NK-92 (cell line): ENCODE results near the gene CTNNA3.

Experiments used
- DNase-seq: peaks from one replicate; lab custom pipeline; 2025; ENCODE audit not compliant: unreplicated experiment; lab: John Stamatoyannopoulos, UW

CTNNA3 gene

DNA sequence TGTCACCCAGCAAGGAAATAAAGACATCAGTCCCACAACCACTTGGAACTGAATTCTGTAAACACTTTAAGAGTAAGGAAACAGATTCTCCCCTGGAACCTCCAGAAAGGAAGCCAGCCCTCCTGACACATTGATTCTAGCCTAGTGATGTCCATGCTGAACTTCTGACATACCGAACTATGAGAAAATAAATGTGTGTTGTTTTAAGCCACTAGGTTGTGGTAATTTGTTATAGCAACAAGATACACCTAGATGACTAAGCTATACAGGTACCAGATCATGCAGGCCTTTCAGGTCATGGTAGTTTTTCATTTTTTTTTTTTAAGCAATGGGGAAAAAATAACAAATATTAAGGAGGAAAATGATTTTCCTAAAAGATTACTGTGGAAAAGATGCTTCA is 807.8 kb downstream of the CTNNA3 start:
- no peak for DNase-seq

DNA sequence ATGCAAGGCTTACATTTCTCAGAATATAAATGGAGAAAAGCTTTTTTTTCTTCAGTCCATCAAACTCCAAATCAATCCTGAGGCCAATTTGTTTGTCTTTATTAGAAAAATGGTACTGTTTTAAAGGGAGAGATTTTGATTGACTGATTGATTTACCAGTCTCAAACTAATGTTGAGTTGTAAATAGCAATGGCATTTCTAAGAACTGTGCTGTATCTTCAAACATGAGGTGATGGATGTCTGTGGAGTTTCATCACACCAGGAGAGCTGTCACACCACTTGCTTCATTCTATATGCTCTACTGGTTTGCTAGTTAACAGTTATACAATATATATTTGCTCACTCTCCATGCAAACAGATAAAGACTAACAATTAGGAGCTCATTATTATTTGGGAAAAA is 809.1 kb downstream of the CTNNA3 start:
- no peak for DNase-seq

DNA sequence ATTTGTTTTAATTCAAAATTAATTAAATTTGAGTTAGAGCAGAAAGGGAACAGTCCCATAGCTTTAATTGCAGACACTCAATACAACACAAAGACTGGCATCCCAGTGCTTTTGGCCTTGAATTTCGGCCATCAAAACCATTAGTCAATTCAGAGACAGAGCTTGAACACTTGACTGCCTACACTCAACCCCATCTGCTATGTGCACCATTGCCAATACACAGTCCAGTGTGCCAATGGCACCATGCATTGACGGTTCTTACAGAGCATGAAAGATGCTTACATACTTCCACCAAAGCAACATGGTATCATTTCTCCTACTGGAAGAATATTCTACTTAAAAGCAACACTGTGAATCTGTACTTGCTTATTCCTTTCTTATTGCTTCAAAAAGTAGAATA is 813.7 kb downstream of the CTNNA3 start:
- no peak for DNase-seq

DNA sequence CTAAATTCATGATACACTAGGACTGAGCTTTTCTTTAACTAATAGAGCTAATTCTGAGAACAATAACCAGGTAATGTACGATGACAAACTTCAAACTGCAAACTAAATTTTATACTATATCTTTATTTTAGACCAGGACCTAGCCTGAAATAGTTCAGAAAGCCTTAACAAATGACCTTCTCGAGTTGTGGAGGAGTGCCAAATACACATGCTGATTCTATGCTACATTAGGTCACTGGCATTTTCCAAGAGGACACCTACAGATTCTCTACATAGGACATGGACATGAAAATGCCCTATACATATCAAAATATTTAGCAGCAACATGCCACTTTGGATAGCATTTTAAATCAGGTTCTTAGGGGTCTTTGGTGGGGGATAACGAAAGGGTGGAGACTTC is 814.2 kb downstream of the CTNNA3 start:
- no peak for DNase-seq

DNA sequence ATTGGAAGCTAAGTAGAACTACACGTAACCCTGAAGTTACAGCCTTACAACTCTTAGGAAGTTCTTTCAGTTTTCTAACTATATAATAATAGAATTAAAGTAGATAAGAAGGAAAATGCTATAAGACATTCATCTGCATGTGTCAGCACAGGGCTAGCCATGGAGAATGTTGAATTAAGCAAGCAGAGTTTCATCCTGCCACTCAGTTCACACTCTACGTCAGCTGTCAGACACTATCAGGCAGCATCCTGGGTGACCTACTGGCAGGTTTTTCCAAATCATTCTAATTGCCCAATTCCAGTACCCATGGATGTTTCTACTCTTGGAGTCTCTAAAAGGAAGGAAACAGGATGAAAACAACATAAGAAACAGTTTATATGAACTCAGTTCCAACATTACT is 815.2 kb downstream of the CTNNA3 start:
- DNase-seq: no peak

DNA sequence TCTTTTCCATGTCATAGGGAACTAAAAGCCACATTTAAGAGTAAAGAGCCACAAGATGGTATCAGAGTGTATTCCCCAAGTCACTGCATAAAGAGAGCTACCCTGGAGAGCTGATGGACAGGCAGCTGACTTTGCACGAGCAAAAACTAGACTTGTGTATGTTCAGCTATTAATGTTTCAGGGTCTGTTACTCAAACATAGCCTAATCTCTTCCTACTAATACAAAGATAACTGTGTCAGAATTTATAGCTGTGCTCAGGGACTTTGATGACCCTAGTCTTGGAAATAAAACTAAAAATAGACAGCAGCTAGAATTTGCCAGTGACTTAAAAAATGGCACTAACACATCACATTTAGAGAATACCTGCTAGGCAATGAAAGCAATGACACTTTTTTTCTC is 815.7 kb downstream of the CTNNA3 start:
- no peak for DNase-seq

DNA sequence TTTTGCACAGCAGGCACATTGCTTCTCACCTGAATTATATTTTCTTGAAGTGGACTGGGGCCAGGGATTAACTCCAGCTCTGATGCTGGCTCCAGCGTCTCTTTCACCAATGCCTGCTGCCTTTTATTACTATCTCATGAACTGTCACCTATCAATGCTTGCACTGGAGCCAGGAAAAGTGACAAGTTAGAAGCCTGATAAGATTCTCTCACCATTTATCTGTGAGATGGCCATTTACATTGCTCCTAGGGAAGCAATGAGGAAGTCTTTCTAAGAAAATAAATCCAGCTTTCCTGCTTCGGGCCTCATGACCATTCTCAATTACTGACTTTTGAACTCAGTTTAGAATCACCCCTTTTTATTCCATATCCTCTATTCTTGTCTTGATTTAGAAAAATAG is 818.6 kb downstream of the CTNNA3 start:
- DNase-seq: no peak

DNA sequence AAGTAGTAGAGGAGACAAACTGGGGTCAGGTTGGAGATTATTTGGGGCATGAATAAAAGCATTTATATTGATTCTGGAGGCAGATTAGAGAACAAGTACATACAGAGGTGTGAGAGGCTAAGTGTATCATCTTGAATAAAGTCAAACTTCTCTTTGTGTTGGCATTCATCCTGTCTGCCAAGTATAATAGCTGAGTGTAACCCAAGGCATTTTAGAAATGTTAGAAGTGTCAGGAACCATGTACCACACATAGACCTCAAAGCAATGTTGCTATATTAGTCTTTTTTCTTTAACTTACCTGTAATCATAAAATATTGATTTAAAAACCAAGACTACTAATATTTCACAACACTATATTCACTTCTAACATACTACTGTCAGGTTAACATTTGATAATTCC is 826.4 kb downstream of the CTNNA3 start:
- no peak for DNase-seq

DNA sequence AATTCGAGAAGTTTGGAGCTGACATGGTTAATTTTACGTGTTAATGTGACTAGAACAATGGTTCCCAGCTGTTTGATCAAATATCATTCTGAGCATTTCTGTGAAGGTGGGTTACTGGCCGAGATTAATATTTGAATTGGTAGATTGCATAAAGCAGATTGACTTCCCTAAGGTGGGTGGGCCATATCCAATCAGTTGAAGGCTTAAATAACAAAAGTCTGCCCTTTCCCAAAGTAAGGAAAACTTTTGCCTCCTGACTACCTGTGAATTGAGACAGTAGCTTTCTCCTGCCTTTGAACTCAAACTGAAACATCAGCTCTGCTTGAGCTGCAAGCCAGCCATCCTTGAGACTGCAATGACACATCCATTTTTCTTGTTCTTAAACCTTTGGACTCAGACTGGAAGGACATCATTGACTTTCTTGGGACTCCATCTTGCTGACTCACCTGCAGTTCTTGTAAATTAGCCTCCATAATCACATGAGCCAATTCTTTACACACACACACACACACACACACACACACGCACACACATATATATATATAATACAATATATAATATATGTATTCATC is 833.2 kb downstream of the CTNNA3 start:
- no peak for DNase-seq

DNA sequence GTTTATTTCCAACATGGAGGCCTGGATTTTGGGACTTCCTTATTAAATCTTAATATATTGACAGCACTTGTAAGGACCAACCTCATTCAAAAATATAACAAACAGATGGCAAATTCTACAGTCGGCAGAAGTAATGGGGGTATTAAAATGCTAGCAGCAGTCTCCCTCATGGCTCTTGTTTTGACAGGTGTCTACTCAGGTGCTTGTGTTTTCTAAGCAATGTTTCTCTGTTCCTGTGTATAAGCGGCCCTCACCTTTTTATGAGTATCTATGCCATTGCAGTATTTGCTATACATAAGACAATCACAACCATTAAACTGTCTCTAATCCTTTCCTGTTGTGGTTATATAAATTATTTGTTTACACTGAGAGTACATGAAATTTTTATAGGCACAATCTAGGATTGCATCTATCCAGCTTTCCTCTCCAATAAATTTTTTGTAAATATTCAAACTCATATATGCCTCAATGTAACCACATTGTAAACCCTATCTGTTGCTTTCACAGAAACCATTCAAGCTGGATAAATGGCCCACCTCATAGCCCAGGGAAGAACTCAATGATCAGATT is 835.5 kb downstream of the CTNNA3 start:
- DNase-seq: no peak

DNA sequence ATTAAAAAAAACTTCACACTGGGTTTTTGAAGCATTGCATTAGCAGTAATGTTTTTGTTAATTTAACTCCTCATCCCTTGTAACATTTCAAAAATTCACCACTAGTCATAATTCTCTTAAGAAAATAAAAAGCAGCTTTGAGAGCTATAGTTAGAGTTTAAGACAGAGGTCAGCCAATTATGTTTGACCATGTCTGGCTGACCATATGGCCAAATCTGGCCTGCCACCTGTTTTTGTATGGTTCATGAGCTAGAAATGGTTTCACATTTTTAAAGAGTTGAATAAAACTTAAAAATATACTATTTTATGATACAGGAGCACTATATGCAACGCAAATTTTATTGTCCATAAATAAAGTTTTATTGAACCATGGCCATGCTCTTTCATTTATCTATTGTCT is 843.2 kb downstream of the CTNNA3 start:
- no peak for DNase-seq

DNA sequence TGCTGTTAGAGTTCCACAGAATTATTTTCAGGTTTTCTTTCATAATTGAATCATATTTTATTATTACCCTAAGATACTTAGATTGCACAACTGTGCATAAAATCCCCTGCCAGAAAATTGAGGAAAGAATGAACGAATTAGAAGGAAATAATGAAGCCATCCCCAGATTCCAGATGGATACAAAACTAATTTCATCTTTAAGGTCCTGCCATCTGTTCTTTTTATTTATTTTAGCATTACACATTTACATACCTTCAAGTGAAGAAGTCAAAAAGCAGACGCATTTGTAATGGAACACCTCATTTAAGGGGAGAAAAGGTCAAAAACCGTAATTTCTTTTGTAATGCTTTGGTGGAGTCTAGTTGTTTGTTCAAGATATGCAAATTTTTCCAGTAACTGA is 847.1 kb downstream of the CTNNA3 start:
- no peak for DNase-seq

DNA sequence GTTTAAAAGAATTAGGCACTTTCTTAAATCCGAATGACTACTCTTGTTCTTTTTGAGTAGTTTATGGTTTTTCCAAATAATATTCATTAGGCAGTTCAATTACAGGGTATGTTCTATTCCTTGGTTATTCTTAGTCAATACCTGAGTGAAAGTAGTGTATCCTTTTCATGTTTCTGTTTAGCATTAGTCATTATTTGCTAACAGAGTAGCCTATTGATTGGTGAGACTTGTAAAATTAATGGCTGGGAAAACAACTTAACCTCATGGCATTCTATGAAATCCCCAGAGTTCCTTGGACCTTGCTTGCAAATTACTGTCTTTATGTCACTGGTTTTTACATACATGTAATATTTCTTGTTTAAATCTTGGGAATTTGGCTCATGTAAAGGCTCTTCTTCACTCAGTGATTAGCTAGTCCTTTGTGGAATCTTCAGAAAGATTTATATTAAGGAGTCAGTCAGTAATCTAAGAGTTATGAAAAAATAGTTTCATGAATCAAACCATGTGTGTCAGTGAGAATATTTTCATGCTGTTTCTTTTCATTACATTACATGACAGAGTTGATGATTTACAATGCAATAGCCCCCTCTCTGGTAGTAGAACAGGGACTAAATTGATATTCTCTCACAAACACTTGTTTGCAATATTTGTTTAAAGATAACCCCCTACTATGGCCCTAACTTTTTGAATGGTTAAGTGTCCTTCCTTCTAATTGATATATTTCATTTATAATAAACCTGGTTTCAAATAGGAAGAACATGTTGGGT is 851.6 kb downstream of the CTNNA3 start:
- DNase-seq: no peak

DNA sequence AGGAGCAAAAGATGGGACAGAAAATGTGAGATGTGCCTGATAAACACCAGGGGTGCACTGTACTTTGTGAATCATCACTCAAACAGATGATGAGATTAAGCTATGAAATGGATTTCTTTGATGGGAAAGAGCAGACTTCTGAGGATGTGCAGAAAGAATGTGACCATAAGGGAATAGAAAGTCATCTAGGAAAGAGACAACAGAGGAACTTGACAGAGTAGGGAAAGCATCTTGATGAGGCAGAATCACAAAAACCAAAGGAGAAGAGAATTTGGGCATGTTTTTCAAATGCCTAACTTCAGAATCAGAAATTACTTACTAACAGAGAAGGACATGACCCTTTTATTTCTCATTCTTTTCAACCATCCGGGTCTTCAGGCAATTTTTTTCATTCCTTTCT is 852.6 kb downstream of the CTNNA3 start:
- no peak for DNase-seq

DNA sequence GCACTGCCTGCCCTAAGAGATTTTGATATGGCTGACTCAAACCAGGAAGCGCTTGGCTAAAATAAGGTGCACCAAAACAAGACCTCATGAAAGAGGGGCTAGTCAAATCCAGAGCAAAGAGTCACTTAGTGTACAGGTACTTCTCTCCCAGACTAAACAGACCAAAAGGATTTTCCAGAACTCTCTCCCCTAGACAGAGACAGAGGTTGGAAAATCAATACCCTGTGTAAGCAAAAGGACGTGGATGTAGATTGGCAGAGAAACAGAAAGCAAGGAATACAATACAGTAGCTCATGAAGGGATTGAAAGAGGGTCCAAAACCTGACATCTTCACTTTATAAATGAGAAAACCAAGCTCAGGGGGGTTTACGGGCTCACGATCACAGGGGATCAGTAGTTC is 853.1 kb downstream of the CTNNA3 start:
- no peak for DNase-seq

DNA sequence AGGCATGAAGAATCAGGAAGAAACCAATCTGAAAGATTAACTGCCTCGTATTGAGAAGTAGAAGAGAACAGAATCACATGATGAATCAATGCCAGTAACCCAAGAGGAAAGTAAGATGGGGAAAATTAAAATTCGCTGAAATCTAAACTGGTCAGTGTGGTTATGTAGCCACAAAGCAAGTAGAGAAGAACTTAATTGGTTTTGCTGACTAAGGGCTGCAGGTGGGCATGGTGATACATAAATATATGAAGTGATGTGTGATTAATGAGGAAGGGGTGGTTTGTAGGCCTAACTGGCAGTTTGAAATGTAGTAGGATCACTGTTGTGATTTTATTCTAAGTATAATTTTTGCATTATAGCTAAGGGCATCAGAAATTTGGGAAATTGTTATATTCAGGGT is 853.6 kb downstream of the CTNNA3 start:
- no peak for DNase-seq

DNA sequence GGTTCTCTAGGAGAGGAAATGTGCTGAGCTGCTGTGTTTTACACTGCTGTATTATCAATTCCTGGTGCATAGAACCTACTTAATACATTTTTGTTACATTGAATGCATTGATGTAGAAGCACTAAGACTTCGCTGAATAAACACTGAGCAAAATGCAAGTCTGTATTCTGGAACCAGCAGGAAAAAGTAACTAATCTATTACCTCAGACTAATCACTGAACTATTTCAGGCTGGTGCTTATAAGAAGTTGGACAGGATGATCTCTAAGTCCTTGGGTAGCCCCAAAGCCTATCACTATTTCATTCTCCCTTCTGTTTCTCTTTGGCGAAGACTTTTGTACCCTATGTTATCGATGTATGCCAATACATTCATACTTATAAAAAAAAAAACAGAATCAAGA is 857.3 kb downstream of the CTNNA3 start:
- DNase-seq: no peak

DNA sequence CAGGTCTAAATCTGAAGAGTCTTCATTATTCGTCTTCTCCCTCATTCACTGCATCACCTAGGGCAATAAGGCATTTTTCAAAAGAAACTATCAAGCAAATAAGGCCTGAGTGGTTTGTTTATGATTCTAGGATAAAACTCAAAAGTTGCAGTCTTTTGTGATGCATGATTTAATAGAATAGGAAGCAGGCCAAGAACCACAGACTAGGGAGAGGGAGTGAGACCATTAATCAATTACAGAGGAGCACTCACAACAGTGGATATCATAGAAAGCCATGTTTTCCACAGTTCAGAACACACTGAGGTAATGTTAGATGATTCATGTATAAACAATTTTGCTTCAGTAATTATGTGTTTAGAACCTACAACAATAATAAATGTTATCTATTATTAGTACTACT is 858.0 kb downstream of the CTNNA3 start:
- no peak for DNase-seq

DNA sequence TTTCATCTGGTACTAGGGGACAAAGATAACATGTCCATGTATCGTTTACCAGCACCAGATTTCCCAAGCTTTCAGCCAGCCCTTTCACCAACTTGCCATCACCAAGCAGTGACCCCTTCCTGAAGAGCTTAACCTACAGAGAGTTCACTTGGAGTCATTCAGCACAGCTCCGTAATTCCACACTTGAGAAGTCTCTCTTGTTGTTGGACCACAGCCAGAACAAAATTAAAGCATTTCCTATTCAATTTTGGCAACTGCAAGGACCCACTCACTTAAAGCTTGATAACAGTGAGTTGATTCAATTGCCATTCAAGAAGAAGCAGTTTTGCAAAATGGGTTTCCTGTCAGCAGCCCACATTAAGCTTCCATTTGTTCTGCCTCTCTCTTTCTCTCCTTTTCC is 858.7 kb downstream of the CTNNA3 start:
- DNase-seq: no peak

DNA sequence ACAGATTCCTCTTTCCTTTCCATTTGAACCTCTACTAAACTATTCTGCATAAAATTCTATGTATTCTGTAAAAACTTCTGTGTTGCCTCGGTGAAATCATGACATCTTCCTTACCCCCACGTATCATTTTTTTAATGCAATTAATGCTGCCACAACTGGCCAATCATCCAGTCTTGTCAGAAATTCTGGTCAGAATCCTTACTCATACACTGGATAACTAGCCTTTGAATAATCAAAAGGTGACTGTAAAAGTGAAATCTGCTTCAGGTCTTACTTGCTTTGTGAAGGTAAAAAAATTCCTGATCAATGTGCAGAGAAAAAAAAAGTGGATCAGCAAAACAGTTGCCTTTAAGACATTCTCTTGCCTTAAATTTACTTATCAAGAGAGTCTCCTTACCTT is 859.2 kb downstream of the CTNNA3 start:
- DNase-seq: no peak

DNA sequence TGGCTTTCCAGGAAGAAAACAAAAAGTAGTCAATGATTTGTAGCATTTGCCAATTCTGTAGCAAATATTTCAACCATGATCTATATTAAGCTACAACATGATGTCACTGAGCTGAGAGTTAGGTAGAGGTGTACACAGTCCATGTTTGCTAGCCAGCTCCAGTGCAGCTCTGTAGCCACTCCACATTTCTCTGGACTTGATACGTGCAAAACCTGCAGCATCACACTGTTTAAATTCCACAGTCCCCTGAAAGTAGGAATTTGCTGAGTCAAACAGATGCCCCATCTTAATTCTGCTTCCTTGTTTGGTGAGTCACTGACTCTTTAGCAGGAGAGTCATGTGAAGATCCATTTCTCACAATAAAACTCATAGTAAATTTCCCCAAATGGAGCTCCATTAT is 859.9 kb downstream of the CTNNA3 start:
- no peak for DNase-seq

DNA sequence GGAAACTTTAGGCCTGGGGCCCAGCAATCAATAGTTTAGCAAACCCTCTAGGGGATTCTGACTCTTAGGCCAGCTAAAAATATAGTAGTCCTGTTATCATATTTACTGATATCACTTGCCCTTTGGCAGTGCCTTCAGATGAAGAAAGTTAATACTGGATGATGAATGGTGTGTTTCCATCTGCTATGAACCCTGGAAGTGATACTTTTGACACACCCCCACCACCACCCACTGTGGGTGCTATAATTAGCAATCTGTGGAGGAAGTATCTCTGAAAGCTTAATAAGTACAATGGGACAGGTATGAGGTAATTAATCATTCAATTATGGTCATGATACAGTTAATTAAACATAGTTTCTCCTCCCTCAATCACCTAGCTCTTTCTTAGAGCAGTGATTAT is 860.6 kb downstream of the CTNNA3 start:
- no peak for DNase-seq

DNA sequence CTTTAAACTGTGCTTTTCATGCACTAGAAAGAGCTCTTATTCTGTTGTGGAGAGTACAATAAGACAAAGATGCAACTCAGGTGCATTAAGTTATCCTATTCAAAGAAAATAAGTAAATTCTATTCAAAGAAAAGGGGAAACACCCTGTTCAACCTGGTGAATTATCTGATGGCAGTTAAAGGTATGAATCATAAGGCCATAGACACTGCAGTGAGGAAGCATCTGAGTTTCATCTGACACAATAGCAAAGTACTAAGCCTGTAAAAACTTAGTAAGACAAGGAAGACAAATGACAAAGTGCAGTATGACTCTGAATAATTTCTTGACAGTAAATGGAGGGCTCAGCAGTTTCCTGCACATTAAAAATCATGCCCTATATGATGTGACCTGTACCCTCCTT is 861.2 kb downstream of the CTNNA3 start:
- DNase-seq: no peak
